CD14-positive monocyte (primary cell): ENCODE results near the gene NHS. TPM values are rescaled to one million over a fixed set of nuclear protein-coding genes. Genes with fewer than 3 reads are reported as not detected.
A peak's percentile ranks its signal among the peaks of the same experiment; 100 is the strongest.

Experiments
- DNase-seq, 3 donors: peaks; one replicate each; pipeline ENCODE4 v3.0.0-alpha.2; 2011 to 2022
- H2AFZ ChIP-seq: 2 replicates; pipeline ENCODE4 v1.6.0; 2012; ENCODE audit warnings: mild to moderate bottlenecking, low read depth, low read length, inconsistent platforms; ENCODE audit not compliant: insufficient read depth, poor library complexity, severe bottlenecking
- H3K27ac ChIP-seq, 2 donors: 1 replicate in 1 of 2; 2 replicates in 1 of 2; pipeline ENCODE4 v1.5.1; 2012 to 2013; ENCODE audit warnings: low read length in 2 of 2, control low read depth in 1 of 2, inconsistent platforms in 1 of 2, low read depth in 1 of 2, mild to moderate bottlenecking in 1 of 2
- H3K27me3 ChIP-seq, 2 donors: one replicate each; pipeline versions ENCODE4 v1.6.0 to v1.6.1; 2011 to 2013; ENCODE audit warnings: low read length in 2 of 2; ENCODE audit not compliant: control insufficient read depth in 2 of 2, insufficient read depth in 2 of 2
- H3K36me3 ChIP-seq, 2 donors: replicated peaks in 1 of 2; 1 replicate in 1 of 2; 2 replicates in 1 of 2; pipeline versions ENCODE4 v1.5.1 to v1.6.1; 2012 to 2013; ENCODE audit warnings: low read length in 2 of 2, control low read depth in 1 of 2, inconsistent platforms in 1 of 2, mild to moderate bottlenecking in 1 of 2; ENCODE audit not compliant: insufficient read depth in 2 of 2, control insufficient read depth in 1 of 2
- H3K4me1 ChIP-seq, 2 donors: 1 replicate in 1 of 2; 2 replicates in 1 of 2; pipeline versions ENCODE4 v1.5.1 to v1.6.1; 2012 to 2013; ENCODE audit warnings: low read length in 2 of 2, control low read depth in 1 of 2, inconsistent platforms in 1 of 2, mild to moderate bottlenecking in 1 of 2, moderate library complexity in 1 of 2; ENCODE audit not compliant: insufficient read depth in 2 of 2, control insufficient read depth in 1 of 2
- H3K4me2 ChIP-seq: replicated peaks from 2 replicates; pipeline ENCODE3; 2012; ENCODE audit warnings: low read length, moderate library complexity, mild to moderate bottlenecking; ENCODE audit not compliant: poor library complexity, severe bottlenecking; ENCODE audit errors: extremely low read depth
- H3K4me3 ChIP-seq, 3 experiments: fragments of 200-600 bp in 1 of 3; sonication (generic) in 1 of 3; replicated peaks in 1 of 3; 1 replicate in 2 of 3; 2 replicates in 1 of 3; pipeline ENCODE4 v1.5.1; 2011 to 2013; ENCODE audit warnings: low read length in 3 of 3, mild to moderate bottlenecking in 3 of 3, control low read depth in 2 of 3, low read depth in 2 of 3, inconsistent platforms in 1 of 3, moderate library complexity in 1 of 3
- H3K79me2 ChIP-seq: 2 replicates; pipeline ENCODE4 v1.6.0; 2012; ENCODE audit warnings: mild to moderate bottlenecking, control low read depth, inconsistent platforms, low read length, moderate library complexity; ENCODE audit not compliant: insufficient read depth
- H3K9ac ChIP-seq: 2 replicates; pipeline ENCODE4 v1.6.0; 2017; ENCODE audit warnings: low read length, mild to moderate bottlenecking; ENCODE audit not compliant: insufficient read depth, poor library complexity, severe bottlenecking
- H3K9me3 ChIP-seq, 2 donors: replicated peaks in 1 of 2; 1 replicate in 1 of 2; 2 replicates in 1 of 2; pipeline versions ENCODE4 v1.5.1 to v1.6.1; 2012 to 2013; ENCODE audit warnings: low read length in 2 of 2, control low read depth in 1 of 2; ENCODE audit not compliant: control insufficient read depth in 1 of 2, insufficient read depth in 1 of 2
- H4K20me1 ChIP-seq: 2 replicates; pipeline ENCODE4 v1.6.0; 2012; ENCODE audit warnings: mild to moderate bottlenecking, low read length, control low read depth, moderate library complexity; ENCODE audit not compliant: insufficient read depth
- H3K27ac Mint-ChIP-seq, 7 donors: one replicate each; pipeline ENCODE4 v1.8.0; 2020; ENCODE audit warnings: mild to moderate bottlenecking in 7 of 7, mixed read lengths in 7 of 7, moderate library complexity in 6 of 7, inconsistent platforms in 2 of 7
- H3K27me3 Mint-ChIP-seq, 3 donors: one replicate each; pipeline ENCODE4 v1.8.0; 2021 to 2022; ENCODE audit warnings: low read depth in 3 of 3, mild to moderate bottlenecking in 3 of 3, mixed read lengths in 3 of 3, moderate library complexity in 3 of 3, inconsistent platforms in 1 of 3
- H3K36me3 Mint-ChIP-seq, 2 donors: one replicate each; pipeline ENCODE4 v1.8.0; 2020; ENCODE audit warnings: mixed read lengths in 2 of 2, inconsistent platforms in 1 of 2, mild to moderate bottlenecking in 1 of 2
- H3K4me1 Mint-ChIP-seq: one replicate; pipeline ENCODE4 v1.8.0; 2020; ENCODE audit warnings: mild to moderate bottlenecking, mixed read lengths
- H3K4me3 Mint-ChIP-seq, 2 donors: one replicate each; pipeline ENCODE4 v1.8.0; 2020; ENCODE audit warnings: mild to moderate bottlenecking in 2 of 2, mixed read lengths in 2 of 2, moderate library complexity in 1 of 2
- H3K9me3 Mint-ChIP-seq, 7 donors: one replicate each; pipeline ENCODE4 v1.8.0; 2020 to 2022; ENCODE audit warnings: mixed read lengths in 7 of 7, mild to moderate bottlenecking in 6 of 7, moderate library complexity in 6 of 7, inconsistent platforms in 2 of 7
- WGBS: methylation state at CpG from one replicate; pipeline ENCODE4 v1.1.5; 2013; ENCODE audit warnings: missing lambda C conversion rate; ENCODE audit not compliant: insufficient coverage; 5-methylcytosine and 5-hydroxymethylcytosine counted together
- intact Hi-C, 2 donors: fragments of 100-400 bp; cut with micrococcal nuclease; formaldehyde crosslinking; loops; one replicate each; pipeline versions ENCODE4 v1.15.0 to v1.15.1; 2023
- polyA plus RNA-seq, 3 donors: library from polyadenylated mRNA; depleted of rRNA in 1 of 3; unstranded in 2 of 3; stranded (reverse) in 1 of 3; fragments of 300-500 nt in 2 of 3; fragments of >200 nt in 1 of 3; fragmentation: Illumina TruSeq in 2 of 3; gene quantifications; 1 replicate in 2 of 3; 2 replicates in 1 of 3; pipeline ENCODE4 v1.2.3, GENCODE V29; 2012 to 2021
- TF ChIP-seq, protein P1 (sequence below): fragments of 200-600 bp; IDR thresholded peaks from one replicate; pipeline ENCODE4 v1.8.0; 2022; ENCODE audit warnings: antibody characterized with exemption, mild to moderate bottlenecking

NHS gene
- polyA plus RNA-seq, 3 donors: 0.86 to 1.8 (median 1.3) TPM

DNA sequence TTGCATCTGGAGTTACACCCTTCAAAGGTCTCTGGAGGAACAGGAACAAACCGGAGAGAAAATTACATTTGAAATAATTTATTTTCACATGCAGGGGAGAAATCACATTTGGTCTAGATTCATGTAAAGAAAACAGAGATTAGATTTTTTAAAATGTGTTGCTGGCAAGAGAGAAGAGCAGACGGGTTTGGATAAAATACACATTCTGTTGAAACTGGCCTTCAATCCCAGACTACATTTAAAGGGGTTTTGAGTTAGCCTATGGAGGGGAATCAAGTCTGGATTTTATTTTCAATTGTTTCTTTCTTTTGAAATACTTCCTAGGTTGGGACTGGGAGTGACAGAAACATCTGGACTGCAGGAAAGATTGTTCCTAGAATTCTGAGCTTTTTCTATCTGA, 180.8 kb downstream of the NHS start:
- no peak for DNase-seq
- H3K27ac Mint-ChIP-seq: no peak overlapping the region
- H2AFZ ChIP-seq: no peak overlapping the region
- no peaks in the 10 kb centered on the region for H3K36me3 ChIP-seq
- no CpG with 5 or more reads among the region's 2 CpGs for WGBS
- no peak overlapping the region for H3K4me3 ChIP-seq
- TF ChIP-seq, protein P1, sequence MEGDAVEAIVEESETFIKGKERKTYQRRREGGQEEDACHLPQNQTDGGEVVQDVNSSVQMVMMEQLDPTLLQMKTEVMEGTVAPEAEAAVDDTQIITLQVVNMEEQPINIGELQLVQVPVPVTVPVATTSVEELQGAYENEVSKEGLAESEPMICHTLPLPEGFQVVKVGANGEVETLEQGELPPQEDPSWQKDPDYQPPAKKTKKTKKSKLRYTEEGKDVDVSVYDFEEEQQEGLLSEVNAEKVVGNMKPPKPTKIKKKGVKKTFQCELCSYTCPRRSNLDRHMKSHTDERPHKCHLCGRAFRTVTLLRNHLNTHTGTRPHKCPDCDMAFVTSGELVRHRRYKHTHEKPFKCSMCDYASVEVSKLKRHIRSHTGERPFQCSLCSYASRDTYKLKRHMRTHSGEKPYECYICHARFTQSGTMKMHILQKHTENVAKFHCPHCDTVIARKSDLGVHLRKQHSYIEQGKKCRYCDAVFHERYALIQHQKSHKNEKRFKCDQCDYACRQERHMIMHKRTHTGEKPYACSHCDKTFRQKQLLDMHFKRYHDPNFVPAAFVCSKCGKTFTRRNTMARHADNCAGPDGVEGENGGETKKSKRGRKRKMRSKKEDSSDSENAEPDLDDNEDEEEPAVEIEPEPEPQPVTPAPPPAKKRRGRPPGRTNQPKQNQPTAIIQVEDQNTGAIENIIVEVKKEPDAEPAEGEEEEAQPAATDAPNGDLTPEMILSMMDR: no peak
- intact Hi-C loops: no loop called here
- no peak overlapping the region for H3K4me3 Mint-ChIP-seq
- no peak overlapping the region for H3K9ac ChIP-seq
- H3K27me3 ChIP-seq: no peaks in the 10 kb centered on the region
- H3K4me1 Mint-ChIP-seq: peaks cover 35% of the 10 kb centered on the region
- no peaks in the 10 kb centered on the region for H4K20me1 ChIP-seq
- H3K9me3 ChIP-seq: no peaks in the 10 kb centered on the region
- peaks cover 1 to 2% (median 2%) of the 10 kb centered on the region in 3 donors for H3K27me3 Mint-ChIP-seq
- H3K9me3 Mint-ChIP-seq: no peaks in the 10 kb centered on the region
- peaks cover 24 to 29% of the 10 kb centered on the region in 2 donors for H3K4me1 ChIP-seq
- H3K36me3 Mint-ChIP-seq: no peaks in the 10 kb centered on the region
- no peak overlapping the region for H3K27ac ChIP-seq
- H3K79me2 ChIP-seq: no peaks in the 10 kb centered on the region
- H3K4me2 ChIP-seq: no peak overlapping the region

DNA sequence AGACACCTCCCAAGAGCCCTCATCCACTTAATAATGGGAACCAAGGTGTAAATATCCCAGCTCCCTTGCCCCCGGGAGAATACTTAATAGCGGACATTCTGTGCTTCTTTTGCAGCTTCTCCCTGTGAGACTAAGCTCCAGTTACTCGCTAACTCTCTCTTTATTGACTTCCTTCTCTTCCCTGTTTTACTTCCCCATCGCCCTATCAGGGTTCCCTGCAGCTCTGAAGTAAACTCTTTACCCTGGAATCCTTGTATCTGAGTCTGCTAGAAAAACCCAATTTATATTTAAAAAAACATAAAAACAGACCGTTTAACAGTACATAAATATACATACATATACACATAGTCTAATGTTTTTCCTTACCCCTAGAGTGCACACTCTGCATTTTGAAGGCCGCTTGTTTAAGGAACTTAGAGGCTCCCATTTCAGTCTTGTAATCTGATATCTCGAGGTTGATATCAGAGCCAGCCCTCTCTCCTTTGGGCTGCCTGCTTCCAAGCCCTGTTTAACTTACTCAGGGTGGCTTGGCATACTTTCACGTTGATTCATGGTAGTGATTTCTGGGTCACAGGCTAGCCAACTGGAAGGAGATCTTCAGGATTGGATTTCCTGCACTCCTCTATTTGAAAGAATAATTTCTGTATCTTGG, 184.9 kb downstream of the NHS start:
- H3K79me2 ChIP-seq: no peaks in the 10 kb centered on the region
- peak in 2 of 3 donors; percentile 16 to 26 for DNase-seq
- H4K20me1 ChIP-seq: no peaks in the 10 kb centered on the region
- Mint-ChIP-seq H3K27me3 (peaks cover 0 to 8% (median 2%) of the 10 kb centered on the region in 3 donors), H3K27ac (peak overlapping the region in 5 of 7 donors; percentile 43 to 74 (median 73)), H3K4me1 (peaks cover 40% of the 10 kb centered on the region), H3K36me3 (no peaks in the 10 kb centered on the region), H3K9me3 (peaks cover 0 to 2% (median 0%) of the 10 kb centered on the region in 7 donors), H3K4me3 (peak overlapping the region in 1 of 2 donors; percentile 31)
- peak overlapping the region; percentile 25 for H2AFZ ChIP-seq
- H3K9ac ChIP-seq: no peak overlapping the region
- no peaks in the 10 kb centered on the region for H3K27me3 ChIP-seq
- peak overlapping the region; percentile 17 for H3K4me2 ChIP-seq
- H3K9me3 ChIP-seq: no peaks in the 10 kb centered on the region
- peak overlapping the region in 1 of 3 experiments; percentile 7 for H3K4me3 ChIP-seq
- H3K4me1 ChIP-seq: peaks cover 31 to 36% of the 10 kb centered on the region in 2 donors
- H3K27ac ChIP-seq: peak overlapping the region in 1 of 2 donors; percentile 17
- WGBS: no CpG with 5 or more reads among the region's 8 CpGs
- H3K36me3 ChIP-seq: no peaks in the 10 kb centered on the region
- intact Hi-C loops: no loop called here
- TF ChIP-seq, protein P1: no peak
